GM12873 (cell line): ENCODE data around the gene NFASC.

Experiments
- TF ChIP-seq, protein P1 (sequence below): IDR thresholded peaks from 2 replicates; pipeline ENCODE4 v1.5.1; 2012; ENCODE audit warnings: low read depth, mild to moderate bottlenecking, moderate library complexity, low read length, control low read depth; ENCODE audit not compliant: insufficient read depth; ENCODE audit errors: missing control alignments

The NFASC gene

GRCh38 chr1:205041998-205042910 lies 171.6 kb downstream of the NFASC start:
- TF ChIP-seq, protein P1, sequence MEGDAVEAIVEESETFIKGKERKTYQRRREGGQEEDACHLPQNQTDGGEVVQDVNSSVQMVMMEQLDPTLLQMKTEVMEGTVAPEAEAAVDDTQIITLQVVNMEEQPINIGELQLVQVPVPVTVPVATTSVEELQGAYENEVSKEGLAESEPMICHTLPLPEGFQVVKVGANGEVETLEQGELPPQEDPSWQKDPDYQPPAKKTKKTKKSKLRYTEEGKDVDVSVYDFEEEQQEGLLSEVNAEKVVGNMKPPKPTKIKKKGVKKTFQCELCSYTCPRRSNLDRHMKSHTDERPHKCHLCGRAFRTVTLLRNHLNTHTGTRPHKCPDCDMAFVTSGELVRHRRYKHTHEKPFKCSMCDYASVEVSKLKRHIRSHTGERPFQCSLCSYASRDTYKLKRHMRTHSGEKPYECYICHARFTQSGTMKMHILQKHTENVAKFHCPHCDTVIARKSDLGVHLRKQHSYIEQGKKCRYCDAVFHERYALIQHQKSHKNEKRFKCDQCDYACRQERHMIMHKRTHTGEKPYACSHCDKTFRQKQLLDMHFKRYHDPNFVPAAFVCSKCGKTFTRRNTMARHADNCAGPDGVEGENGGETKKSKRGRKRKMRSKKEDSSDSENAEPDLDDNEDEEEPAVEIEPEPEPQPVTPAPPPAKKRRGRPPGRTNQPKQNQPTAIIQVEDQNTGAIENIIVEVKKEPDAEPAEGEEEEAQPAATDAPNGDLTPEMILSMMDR: no peak

DNA sequence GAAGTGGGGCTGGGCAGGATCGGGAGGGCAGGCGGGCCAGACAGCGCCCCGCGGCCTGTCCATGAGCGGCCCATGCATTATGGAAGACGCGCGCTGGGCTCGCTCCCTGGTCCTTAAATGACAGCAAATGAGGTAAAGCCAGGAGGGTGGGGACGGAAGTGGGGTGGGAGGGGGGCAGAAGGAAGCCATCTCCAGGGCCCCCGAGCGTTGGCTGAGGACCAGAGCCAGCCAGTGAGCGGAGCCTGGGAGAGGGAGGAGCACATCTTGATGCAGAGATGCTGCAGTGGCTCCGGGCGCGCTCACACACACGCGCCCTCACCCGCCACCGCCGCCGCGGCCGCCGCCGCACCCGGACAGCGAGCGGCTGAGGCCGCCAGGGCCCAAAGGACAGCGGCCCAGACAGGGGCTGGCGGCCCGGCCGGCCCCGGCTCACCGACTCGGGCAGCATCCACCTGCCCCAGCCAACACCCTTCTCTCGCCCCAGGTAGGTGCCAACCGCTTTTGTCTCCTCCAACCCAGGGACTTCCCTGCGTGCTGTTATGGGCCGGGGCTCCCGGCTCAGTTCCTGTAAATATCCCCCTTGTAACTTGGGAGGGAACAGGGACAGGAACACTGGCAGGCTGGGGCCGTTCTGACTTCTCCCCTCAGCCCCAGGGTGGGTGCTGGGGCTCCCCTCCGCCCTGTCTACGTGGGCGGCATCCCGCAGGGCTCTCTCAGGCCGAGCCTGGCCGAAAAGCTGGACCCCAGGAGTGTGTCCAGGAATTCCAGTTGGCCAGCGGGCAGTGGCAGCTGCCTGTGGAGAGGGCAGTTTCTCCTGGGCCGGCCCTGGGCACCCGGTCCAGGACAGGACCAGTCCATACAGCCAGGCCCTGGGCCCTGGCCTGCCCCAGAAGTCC lies 172.5 kb downstream of the NFASC start, which contains the start of gene CNTN2:
Gene CNTN2, plus strand, starts transcription at position 302 of the 896 bp plus-strand sequence. CDS start 9,974 bp downstream, outside the sequence.
- TF ChIP-seq, protein P1: no peak

- TF ChIP-seq, protein P1: no peak
Observed at GRCh38 chr1:205043866-205044265, 173.2 kb downstream of the NFASC start.

DNA sequence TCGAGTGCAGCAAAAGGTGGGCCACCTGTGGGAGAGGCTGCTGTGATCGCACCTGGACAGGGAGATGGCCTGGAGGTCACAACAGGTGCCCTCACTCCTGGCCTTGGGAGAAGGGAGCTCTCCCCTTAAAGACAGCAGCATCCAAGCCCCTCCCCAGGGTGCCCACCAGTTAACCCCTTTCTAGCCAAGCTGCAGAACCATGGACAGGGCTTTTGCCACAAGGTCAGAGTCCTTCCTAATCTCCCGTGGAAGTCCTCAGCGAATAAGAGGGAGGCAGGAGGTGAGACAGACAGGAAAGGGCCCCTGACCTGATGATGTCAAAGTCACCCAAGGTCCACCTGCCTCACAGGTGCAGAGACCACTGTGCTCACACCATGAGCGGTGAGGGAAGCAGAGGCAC lies 174.1 kb downstream of the NFASC start:
- TF ChIP-seq, protein P1: no peak

DNA sequence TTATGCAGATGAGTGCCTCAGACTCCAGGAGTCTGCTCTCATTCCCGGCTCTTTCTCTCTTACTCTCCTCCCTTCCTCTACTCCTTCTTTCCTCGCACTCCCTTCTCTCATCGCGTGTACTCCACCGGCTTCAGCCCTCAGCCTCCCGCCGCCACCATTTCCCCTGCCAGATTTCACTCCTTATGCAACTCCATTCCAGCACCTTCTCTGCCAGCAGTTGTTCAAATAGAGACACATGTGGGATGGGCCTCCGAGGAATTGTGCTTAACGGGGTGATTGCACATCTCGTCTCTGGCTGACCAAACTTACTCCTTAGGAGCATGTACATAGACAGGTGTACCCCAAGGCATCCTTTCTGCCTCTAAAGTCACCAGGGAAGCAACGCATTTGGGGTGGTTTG lies 174.5 kb downstream of the NFASC start:
- TF ChIP-seq, protein P1: no peak

DNA sequence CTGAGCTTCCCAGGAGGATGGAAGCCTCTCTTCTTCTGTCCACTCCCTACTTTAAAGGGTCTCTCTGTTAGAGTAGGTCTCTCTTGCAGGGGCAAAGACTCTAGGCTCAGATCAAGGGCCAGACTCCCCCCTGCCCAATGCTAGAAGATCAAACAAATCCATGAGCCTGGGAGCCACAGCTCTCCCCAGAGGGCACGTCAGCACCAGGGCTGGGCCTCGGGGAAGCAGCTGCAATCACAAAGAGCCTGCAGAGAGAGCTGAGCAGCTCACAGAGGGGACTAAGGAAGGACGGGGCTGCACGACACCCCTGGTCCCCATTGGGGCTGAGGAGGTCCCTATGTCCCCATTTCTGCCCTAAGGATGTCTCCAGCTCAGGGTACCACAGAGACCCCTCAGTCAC lies 176.2 kb downstream of the NFASC start:
- TF ChIP-seq, protein P1: no peak

GRCh38 chr1:205047764-205048231 lies 177.1 kb downstream of the NFASC start:
- TF ChIP-seq, protein P1: no peak
